Trophoblast cell (in vitro differentiated cells and primary cell): ENCODE results near the gene ZBED4.

ENCODE experiments used
- DNase-seq, 2 donors: peaks; one replicate each; pipeline ENCODE4 v3.0.0-alpha.2; 2016
- H2AFZ ChIP-seq: 2 replicates; pipeline ENCODE4 v1.6.1; 2013; ENCODE audit warnings: low read length, moderate library complexity, mild to moderate bottlenecking; ENCODE audit not compliant: insufficient read depth, poor library complexity
- H2AK5ac ChIP-seq: 2 replicates; pipeline ENCODE4 v1.6.1; 2013; ENCODE audit warnings: mild to moderate bottlenecking, low read length
- H2BK120ac ChIP-seq: 2 replicates; pipeline ENCODE4 v1.6.1; 2013; ENCODE audit warnings: low read length, mild to moderate bottlenecking, moderate library complexity; ENCODE audit not compliant: insufficient read depth, poor library complexity
- H2BK12ac ChIP-seq: 2 replicates; pipeline ENCODE4 v1.6.1; 2013; ENCODE audit warnings: mild to moderate bottlenecking, low read length, moderate library complexity
- H2BK5ac ChIP-seq: 2 replicates; pipeline ENCODE4 v1.6.1; 2013; ENCODE audit warnings: low read length, low read depth, moderate library complexity, mild to moderate bottlenecking; ENCODE audit not compliant: poor library complexity
- H3K14ac ChIP-seq: 2 replicates; pipeline ENCODE4 v1.6.1; 2013; ENCODE audit warnings: mild to moderate bottlenecking, low read length
- H3K18ac ChIP-seq: 2 replicates; pipeline ENCODE4 v1.6.1; 2013; ENCODE audit warnings: mild to moderate bottlenecking, low read length
- H3K23ac ChIP-seq: 2 replicates; pipeline ENCODE4 v1.6.1; 2013; ENCODE audit warnings: low read length
- H3K27ac ChIP-seq: 2 replicates; pipeline ENCODE4 v1.5.1; 2013; ENCODE audit warnings: low read depth, mild to moderate bottlenecking, inconsistent platforms, low read length, moderate library complexity
- H3K27me3 ChIP-seq: 2 replicates; pipeline ENCODE4 v1.6.1; 2013; ENCODE audit warnings: inconsistent platforms, mild to moderate bottlenecking, low read length, moderate library complexity; ENCODE audit not compliant: insufficient read depth
- H3K36me3 ChIP-seq, 2 experiments: 1 replicate in 1 of 2; 2 replicates in 1 of 2; pipeline ENCODE4 v1.6.1; 2013; ENCODE audit warnings: low read length in 2 of 2, mild to moderate bottlenecking in 2 of 2, moderate library complexity in 1 of 2; ENCODE audit not compliant: insufficient read depth in 2 of 2, control insufficient read depth in 1 of 2
- H3K4ac ChIP-seq: 2 replicates; pipeline ENCODE4 v1.6.1; 2013; ENCODE audit warnings: low read depth, mild to moderate bottlenecking, low read length, moderate library complexity
- H3K4me1 ChIP-seq, 2 experiments: 1 replicate in 1 of 2; 2 replicates in 1 of 2; pipeline ENCODE4 v1.6.1; 2013; ENCODE audit warnings: low read length in 2 of 2, mild to moderate bottlenecking in 2 of 2, moderate library complexity in 1 of 2; ENCODE audit not compliant: insufficient read depth in 2 of 2, control insufficient read depth in 1 of 2
- H3K4me2 ChIP-seq: 2 replicates; pipeline ENCODE4 v1.6.1; 2013; ENCODE audit warnings: inconsistent platforms, mild to moderate bottlenecking, low read length, moderate library complexity
- H3K4me3 ChIP-seq: 2 replicates; pipeline ENCODE4 v1.5.1; 2013; ENCODE audit warnings: mild to moderate bottlenecking, low read depth, low read length, inconsistent platforms
- H3K79me1 ChIP-seq: one replicate; pipeline ENCODE4 v1.6.1; 2013; ENCODE audit warnings: low read length
- H3K79me2 ChIP-seq: 2 replicates; pipeline ENCODE4 v1.6.1; 2013; ENCODE audit warnings: low read length, mild to moderate bottlenecking; ENCODE audit not compliant: control insufficient read depth, insufficient read depth, poor library complexity
- H3K9ac ChIP-seq: 2 replicates; pipeline ENCODE4 v1.6.1; 2013; ENCODE audit warnings: mild to moderate bottlenecking, low read length
- H3K9me3 ChIP-seq: 2 replicates; pipeline ENCODE4 v1.6.1; 2013; ENCODE audit warnings: low read depth, mild to moderate bottlenecking, control low read depth, inconsistent platforms, low read length; ENCODE audit not compliant: insufficient read depth
- H4K12ac ChIP-seq: 2 replicates; pipeline ENCODE4 v1.6.1; 2013; ENCODE audit warnings: low read depth, mild to moderate bottlenecking, low read length, moderate library complexity
- H4K8ac ChIP-seq: 2 replicates; pipeline ENCODE4 v1.6.1; 2013; ENCODE audit warnings: low read depth, mild to moderate bottlenecking, low read length, moderate library complexity
- H4K91ac ChIP-seq: one replicate; pipeline ENCODE4 v1.6.1; 2013; ENCODE audit warnings: low read depth, mild to moderate bottlenecking, low read length, moderate library complexity
- WGBS: extraction: QIAGEN DNeasy Blood & Tissue Kit; methylation state at CpG from one replicate; pipeline ENCODE4 v1.1.7; 2013; ENCODE audit warnings: missing lambda C conversion rate; ENCODE audit not compliant: insufficient read length, insufficient coverage; ENCODE audit errors: extremely low coverage; 5-methylcytosine and 5-hydroxymethylcytosine counted together

Gene ZBED4

DNA sequence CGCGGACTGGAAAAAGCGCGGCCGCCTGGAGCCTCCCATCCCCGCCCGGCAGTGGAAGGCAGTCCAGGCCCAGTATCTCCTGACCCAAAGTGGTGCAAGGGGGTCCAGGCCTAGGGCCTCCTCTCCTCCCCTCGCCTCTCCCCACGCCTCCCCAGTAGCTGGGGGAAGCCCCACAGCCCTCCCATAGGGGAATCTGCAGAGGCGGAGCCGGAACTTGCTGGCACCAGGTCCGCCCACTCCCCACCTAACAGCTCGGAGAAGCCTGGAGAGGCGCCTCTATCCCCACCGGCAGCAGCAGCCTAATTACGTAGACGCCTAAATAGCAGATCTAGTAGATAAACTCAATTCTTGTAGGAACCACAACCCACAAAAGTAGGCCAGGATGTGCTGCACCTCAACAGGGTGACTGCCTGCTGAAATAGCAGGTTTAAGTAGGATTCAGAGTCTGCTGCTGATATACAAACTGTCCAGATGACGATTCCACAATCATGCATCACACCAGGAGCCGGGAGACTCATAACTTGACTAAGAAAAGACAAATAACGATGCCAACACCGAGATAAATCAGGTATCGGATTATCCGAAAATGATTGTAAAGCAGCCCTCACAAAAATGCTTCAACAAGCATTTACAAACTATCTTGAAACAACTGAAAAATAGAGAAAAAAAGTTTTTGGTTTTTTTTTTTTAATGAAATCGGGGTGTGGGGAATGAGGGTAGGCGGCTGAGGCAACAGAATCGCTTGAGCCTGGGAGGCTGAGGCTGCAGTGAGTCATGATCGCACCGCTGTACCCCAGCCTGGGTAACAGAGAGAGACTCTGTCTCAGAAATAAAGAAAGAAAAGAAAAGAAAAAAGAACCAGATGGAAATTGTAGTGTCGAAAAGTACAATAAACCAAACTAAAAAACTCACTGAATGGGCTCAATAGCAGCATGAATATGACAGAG is 14.6 kb upstream of the ZBED4 start:
- Histone ChIP-seq H3K79me2 (no peaks in the 10 kb centered on the region), H4K12ac (no peak overlapping the region), H4K8ac (no peak overlapping the region), H3K9me3 (no peaks in the 10 kb centered on the region), H3K4ac (no peak overlapping the region), H2AK5ac (no peak overlapping the region), H2BK12ac (no peak overlapping the region), H3K18ac (no peak overlapping the region), H3K36me3 (no peaks in the 10 kb centered on the region), H3K23ac (no peak overlapping the region), H2AFZ (no peak overlapping the region), H3K79me1 (no peaks in the 10 kb centered on the region), H4K91ac (no peak overlapping the region), H3K27me3 (no peaks in the 10 kb centered on the region), H2BK5ac (no peak overlapping the region), H3K27ac (no peak overlapping the region), H3K4me2 (peak overlapping the region; percentile 43), H3K4me3 (no peak overlapping the region), H3K4me1 (peaks cover 0 to 5% of the 10 kb centered on the region in 2 experiments), H3K14ac (no peak overlapping the region), H3K9ac (no peak overlapping the region), H2BK120ac (no peak overlapping the region)
- DNase-seq: peak; percentile 55 to 61
- 100% methylated on average over 2 of the region's 29 CpGs for WGBS

DNA sequence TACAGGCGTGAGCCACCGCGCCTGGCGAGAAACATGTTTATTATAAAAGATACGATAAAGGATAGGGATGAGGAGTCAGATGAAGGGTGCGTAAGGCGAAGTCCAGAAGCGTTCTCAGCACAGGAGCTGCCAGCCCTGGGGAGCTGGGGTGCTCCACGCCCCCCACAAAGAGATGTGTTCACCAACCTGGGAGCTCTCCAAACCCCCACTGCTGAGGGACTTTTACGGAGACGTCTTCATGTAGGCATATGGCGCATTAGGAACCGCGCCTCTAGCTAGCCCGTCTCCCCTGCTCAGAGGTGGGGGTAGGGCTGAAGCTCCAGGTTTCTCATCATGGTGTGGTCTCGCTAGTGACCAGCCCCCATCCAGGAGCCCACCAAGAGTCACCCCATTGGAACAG is 8.4 kb upstream of the ZBED4 start:
- peaks cover 0 to 8% of the 10 kb centered on the region in 2 experiments for H3K4me1 ChIP-seq
- no peak overlapping the region for H4K8ac ChIP-seq
- H2BK12ac ChIP-seq: no peak overlapping the region
- peaks cover 11% of the 10 kb centered on the region for H3K9me3 ChIP-seq
- no peak overlapping the region for H3K14ac ChIP-seq
- no peak overlapping the region for H2BK120ac ChIP-seq
- H2AFZ ChIP-seq: no peak overlapping the region
- H2AK5ac ChIP-seq: no peak overlapping the region
- H3K27ac ChIP-seq: no peak overlapping the region
- no peak overlapping the region for H3K4me2 ChIP-seq
- no peak overlapping the region for H4K91ac ChIP-seq
- H3K9ac ChIP-seq: no peak overlapping the region
- H3K36me3 ChIP-seq: no peaks in the 10 kb centered on the region
- H3K23ac ChIP-seq: no peak overlapping the region
- peaks cover 39% of the 10 kb centered on the region for H3K27me3 ChIP-seq
- no peak overlapping the region for H4K12ac ChIP-seq
- no peak overlapping the region for H3K18ac ChIP-seq
- H3K4me3 ChIP-seq: no peak overlapping the region
- H2BK5ac ChIP-seq: no peak overlapping the region
- WGBS: no CpG with 5 or more reads among the region's 16 CpGs
- no peaks in the 10 kb centered on the region for H3K79me1 ChIP-seq
- no peak for DNase-seq
- H3K4ac ChIP-seq: no peak overlapping the region
- no peaks in the 10 kb centered on the region for H3K79me2 ChIP-seq

DNA sequence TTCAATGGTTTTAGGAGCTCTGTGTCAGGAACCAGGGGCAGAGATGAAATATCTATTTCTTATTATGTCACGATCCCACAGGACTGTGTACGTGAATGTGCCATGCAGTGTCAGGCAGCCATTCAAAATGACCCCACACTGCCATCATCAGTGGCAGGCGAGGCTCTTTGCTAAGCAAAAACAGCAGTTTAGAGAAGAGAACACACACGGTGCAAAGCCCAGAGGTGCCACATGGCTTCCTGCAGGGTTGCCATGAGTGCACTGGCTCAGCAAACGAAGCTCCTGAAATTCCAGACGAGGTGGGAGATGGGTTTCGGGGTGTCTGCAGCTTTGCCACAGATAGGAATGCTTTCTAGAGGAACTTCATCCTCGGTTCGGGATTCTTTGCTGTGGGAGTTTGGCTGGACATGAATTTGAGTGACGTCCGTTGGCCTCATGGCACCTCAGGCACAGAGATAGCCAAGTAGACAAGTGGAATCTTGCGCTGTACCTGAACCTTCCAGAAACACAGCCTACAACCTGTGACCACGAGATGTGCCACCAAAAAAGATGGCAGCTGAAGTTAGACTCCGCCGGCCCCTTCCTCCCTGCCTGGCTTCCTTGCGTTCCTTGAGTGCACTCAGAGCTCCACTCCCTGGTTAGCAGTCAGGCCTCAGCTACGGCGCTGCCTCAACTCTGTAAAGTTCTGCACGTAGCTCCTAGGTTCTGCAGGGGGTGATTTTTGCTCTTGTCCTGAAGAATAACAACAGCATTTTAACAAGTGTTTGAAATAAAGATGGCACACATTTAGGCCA is 7.8 kb upstream of the ZBED4 start:
- H3K79me1 ChIP-seq: no peaks in the 10 kb centered on the region
- no peak overlapping the region for H3K4me2 ChIP-seq
- no peak overlapping the region for H3K4ac ChIP-seq
- no peaks in the 10 kb centered on the region for H3K79me2 ChIP-seq
- H4K91ac ChIP-seq: no peak overlapping the region
- no peak overlapping the region for H3K4me3 ChIP-seq
- no peak overlapping the region for H4K12ac ChIP-seq
- no peak overlapping the region for H2BK5ac ChIP-seq
- H2BK12ac ChIP-seq: no peak overlapping the region
- H4K8ac ChIP-seq: no peak overlapping the region
- no peak overlapping the region for H2BK120ac ChIP-seq
- H2AFZ ChIP-seq: no peak overlapping the region
- no peak for DNase-seq
- no peak overlapping the region for H3K23ac ChIP-seq
- H3K9ac ChIP-seq: no peak overlapping the region
- peaks cover 12% of the 10 kb centered on the region for H3K9me3 ChIP-seq
- H3K27me3 ChIP-seq: peaks cover 45% of the 10 kb centered on the region
- H3K27ac ChIP-seq: no peak overlapping the region
- no peak overlapping the region for H3K14ac ChIP-seq
- no peak overlapping the region for H2AK5ac ChIP-seq
- H3K36me3 ChIP-seq: no peaks in the 10 kb centered on the region
- WGBS: no CpG with 5 or more reads among the region's 19 CpGs
- H3K4me1 ChIP-seq: peaks cover 0 to 8% of the 10 kb centered on the region in 2 experiments
- H3K18ac ChIP-seq: no peak overlapping the region

DNA sequence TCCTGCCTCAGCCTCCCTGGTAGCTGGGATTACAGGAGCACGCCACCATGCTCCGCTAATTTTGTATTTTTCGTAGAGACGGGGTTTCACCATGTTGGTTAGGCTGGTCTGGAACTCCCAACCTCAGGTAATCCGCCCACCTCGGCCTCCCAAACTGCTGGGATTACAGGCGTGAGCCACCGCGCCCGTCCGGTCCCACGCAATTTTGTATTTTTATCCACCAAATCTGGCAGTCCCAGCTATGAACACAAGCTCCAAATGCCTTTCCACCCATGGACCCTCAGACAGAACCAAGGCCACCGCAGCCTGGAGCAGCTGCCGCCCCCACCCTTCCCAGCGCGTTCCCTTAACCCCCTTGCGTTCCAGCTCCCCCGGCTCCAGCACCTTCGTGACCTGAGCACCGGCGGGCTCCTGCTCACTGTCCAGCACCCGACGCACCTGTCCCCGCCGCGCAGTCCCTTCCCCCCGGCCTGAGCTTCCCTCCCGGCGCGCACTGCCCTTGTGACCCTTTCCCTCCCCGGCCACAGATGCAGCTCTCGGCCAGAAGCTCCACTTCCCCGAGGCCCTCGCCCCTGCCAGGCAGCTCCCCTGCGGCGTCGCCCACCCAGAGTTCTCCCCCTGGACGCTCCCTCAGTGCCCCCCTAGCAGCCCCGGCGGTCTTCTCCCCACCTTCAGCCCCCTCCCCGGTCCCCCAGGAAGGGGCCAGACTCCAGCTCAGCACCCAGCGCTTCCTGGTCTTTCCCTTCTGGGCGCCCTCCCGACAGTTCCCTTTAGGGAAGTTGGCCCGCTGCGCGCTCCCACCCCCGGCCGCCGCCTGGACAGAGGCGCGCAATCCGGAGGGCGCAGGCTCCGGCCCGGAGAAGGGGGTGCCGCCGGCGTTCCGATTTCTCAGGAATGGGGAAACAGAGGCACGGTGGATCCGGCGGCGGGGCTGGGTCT is 5.6 kb upstream of the ZBED4 start:
- H3K4me3 ChIP-seq: no peak overlapping the region
- H3K27me3 ChIP-seq: peaks cover 53% of the 10 kb centered on the region
- peaks cover 3% of the 10 kb centered on the region for H3K79me1 ChIP-seq
- no peak for DNase-seq
- H3K14ac ChIP-seq: no peak overlapping the region
- no peak overlapping the region for H2BK5ac ChIP-seq
- H3K4me2 ChIP-seq: peak overlapping the region; percentile 49
- no peak overlapping the region for H2AFZ ChIP-seq
- H2AK5ac ChIP-seq: no peak overlapping the region
- H3K4ac ChIP-seq: no peak overlapping the region
- no peak overlapping the region for H4K8ac ChIP-seq
- peaks cover 12% of the 10 kb centered on the region for H3K9me3 ChIP-seq
- H2BK120ac ChIP-seq: no peak overlapping the region
- no CpG with 5 or more reads among the region's 64 CpGs for WGBS
- H3K36me3 ChIP-seq: no peaks in the 10 kb centered on the region
- no peak overlapping the region for H3K18ac ChIP-seq
- peaks cover 0 to 10% of the 10 kb centered on the region in 2 experiments for H3K4me1 ChIP-seq
- H3K27ac ChIP-seq: no peak overlapping the region
- no peak overlapping the region for H3K23ac ChIP-seq
- no peak overlapping the region for H2BK12ac ChIP-seq
- H4K91ac ChIP-seq: no peak overlapping the region
- no peak overlapping the region for H4K12ac ChIP-seq
- no peak overlapping the region for H3K9ac ChIP-seq
- peaks cover 3% of the 10 kb centered on the region for H3K79me2 ChIP-seq
